ENCODE measurements around the gene CALM3. TPM values are rescaled to one million over a fixed set of nuclear protein-coding genes. Genes with fewer than 3 reads are reported as not detected.

The CALM3 gene
- total RNA-seq, 1 donor, result 210 TPM

GRCh38 chr19:46608581-46609345, 7.6 kb downstream of the CALM3 start:
- H3K4me3 ChIP-seq (ENCODE audit: low read depth, low read length), result no peak overlapping the region
- no peak for DNase-seq (ENCODE audit: low read depth)
- TF ChIP-seq, protein P1, sequence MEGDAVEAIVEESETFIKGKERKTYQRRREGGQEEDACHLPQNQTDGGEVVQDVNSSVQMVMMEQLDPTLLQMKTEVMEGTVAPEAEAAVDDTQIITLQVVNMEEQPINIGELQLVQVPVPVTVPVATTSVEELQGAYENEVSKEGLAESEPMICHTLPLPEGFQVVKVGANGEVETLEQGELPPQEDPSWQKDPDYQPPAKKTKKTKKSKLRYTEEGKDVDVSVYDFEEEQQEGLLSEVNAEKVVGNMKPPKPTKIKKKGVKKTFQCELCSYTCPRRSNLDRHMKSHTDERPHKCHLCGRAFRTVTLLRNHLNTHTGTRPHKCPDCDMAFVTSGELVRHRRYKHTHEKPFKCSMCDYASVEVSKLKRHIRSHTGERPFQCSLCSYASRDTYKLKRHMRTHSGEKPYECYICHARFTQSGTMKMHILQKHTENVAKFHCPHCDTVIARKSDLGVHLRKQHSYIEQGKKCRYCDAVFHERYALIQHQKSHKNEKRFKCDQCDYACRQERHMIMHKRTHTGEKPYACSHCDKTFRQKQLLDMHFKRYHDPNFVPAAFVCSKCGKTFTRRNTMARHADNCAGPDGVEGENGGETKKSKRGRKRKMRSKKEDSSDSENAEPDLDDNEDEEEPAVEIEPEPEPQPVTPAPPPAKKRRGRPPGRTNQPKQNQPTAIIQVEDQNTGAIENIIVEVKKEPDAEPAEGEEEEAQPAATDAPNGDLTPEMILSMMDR (IDR thresholded peaks at IDR 0.05; ENCODE audit: insufficient read depth, low read length), result no peak

GRCh38 chr19:46609511-46610412, 8.6 kb downstream of the CALM3 start:
- no peak overlapping the region for H3K4me3 ChIP-seq (ENCODE audit: low read depth, low read length)

DNA sequence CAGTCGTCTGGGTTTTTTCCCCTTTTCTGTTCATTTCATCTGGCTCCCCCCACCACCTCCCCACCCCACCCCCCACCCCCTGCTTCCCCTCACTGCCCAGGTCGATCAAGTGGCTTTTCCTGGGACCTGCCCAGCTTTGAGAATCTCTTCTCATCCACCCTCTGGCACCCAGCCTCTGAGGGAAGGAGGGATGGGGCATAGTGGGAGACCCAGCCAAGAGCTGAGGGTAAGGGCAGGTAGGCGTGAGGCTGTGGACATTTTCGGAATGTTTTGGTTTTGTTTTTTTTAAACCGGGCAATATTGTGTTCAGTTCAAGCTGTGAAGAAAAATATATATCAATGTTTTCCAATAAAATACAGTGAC, 9.3 kb downstream of the CALM3 start:
- TF ChIP-seq, protein P1 (IDR thresholded peaks at IDR 0.05; ENCODE audit: insufficient read depth, low read length), result no peak
- H3K4me3 ChIP-seq (ENCODE audit: low read depth, low read length), result no peak overlapping the region
- DNase-seq (ENCODE audit: low read depth), result no peak

More at GRCh38 chr19:46609511-46610412, 8.6 kb downstream of the CALM3 start:
- DNase-seq (ENCODE audit: low read depth), result no peak
- TF ChIP-seq, protein P1 (IDR thresholded peaks at IDR 0.05; ENCODE audit: insufficient read depth, low read length), result no peak

DNA sequence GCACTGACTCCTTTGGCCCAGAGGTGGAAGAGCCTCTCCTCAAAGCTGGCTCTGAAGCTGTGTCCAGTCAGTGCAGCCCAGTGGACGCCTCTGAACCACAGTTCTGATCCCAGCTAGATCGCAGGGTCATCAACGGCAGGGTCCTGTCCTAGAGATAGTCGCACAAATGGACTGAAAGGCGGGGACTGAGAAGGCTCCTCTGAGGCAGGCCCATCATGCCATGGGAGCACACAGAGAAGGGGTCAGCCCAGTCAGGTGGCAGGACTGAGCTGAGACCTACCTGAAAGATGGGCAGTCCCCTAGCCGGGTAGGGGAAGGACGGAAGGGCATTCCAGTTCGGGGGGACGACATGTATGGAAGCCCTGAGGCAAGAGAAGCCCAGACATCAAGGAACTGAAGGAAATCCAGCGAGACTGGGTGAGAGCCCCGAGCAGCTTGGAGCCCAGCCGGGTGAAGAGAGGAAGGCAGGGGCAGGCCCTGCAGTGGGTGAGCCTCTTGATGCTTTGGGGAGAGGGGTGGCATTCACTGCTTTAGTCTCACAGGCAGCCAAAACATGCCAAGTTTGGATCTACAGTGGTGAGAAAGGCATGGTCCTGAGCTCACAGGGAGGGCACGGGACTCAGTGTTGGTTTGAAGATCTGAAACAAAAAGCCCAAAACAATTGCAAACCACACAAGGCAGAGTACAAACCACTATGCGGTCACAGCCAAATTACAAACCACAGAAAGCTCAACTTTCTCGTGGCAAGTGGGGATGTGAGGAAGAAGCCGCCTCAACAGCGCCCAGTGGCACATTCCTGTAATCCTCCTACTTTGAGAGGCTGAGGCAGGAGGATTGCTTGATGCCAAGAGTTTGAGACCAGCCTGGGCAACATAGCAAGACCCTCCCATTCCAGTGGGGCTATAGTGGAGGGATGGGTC, 10.0 kb downstream of the CALM3 start:
- TF ChIP-seq, protein P1 (IDR thresholded peaks at IDR 0.05; ENCODE audit: insufficient read depth, low read length), result no peak

GRCh38 chr19:46611776-46612175, 10.6 kb downstream of the CALM3 start:
- H3K4me3 ChIP-seq (ENCODE audit: low read depth, low read length), result no peak overlapping the region
- no peak for DNase-seq (ENCODE audit: low read depth)
- TF ChIP-seq, protein P1 (IDR thresholded peaks at IDR 0.05; ENCODE audit: insufficient read depth, low read length), result no peak

More for the DNA sequence above, 10.0 kb downstream of the CALM3 start:
- H3K4me3 ChIP-seq (ENCODE audit: low read depth, low read length), result no peak overlapping the region
- peak; percentile 41 for DNase-seq (ENCODE audit: low read depth)

- no peak for DNase-seq (ENCODE audit: low read depth)
- no peak overlapping the region for H3K4me3 ChIP-seq (ENCODE audit: low read depth, low read length)
- TF ChIP-seq, protein P1 (IDR thresholded peaks at IDR 0.05; ENCODE audit: insufficient read depth, low read length), result no peak
Observed at GRCh38 chr19:46613525-46613924, 12.4 kb downstream of the CALM3 start.

All from fibroblast of the aortic adventitia (primary cell).